ENCODE data around the gene TEC.
"Not testable (repeated sequence)": the region's sequence is repeated elsewhere in the genome, so short reads cannot be mapped to it uniquely, and the experiment has no call there.

TEC gene

GRCh38 chr4:48268956-48269860 is at the start of gene TEC:
Gene TEC (minus strand): TSS chr4:48269838. CDS start chr4:48228614, 41,224 bp downstream.
- in situ Hi-C loops (cut with MboI; ENCODE audit: low sequenced_read_pairs): no loop called here

- in situ Hi-C loops (cut with MboI; ENCODE audit: low sequenced_read_pairs): loop anchor here (25.0 kb wide), 1 partner anchor 221 kb away; no protein-coding TSS in a partner anchor
These were observed 46.3 kb upstream of the TEC start for GRCh38 chr4:48315728-48316630.

DNA sequence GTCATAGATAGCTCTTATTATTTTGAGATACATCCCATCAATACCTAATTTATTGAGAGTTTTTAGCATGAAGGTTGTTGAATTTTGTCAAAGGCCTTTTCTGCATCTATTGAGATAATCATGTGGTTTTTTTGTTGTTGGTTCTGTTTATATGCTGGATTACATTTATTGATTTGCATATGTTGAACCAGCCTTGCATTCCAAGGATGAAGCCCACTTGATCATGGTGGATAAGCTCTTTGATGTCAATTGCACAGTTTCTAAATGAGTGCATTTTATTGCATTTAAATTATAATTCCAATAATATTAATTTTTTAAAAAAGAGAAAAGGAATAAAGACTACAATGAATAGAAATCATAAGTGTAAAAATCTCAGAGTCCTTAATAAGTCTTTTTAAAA is 45.1 kb upstream of the TEC start:
- in situ Hi-C loops (cut with MboI; ENCODE audit: low sequenced_read_pairs): loop anchor here (25.0 kb wide), 1 partner anchor 223 kb away; no protein-coding TSS in a partner anchor

GRCh38 chr4:48311896-48312295 is 42.3 kb upstream of the TEC start:
- in situ Hi-C loops (cut with MboI; ENCODE audit: low sequenced_read_pairs): loop anchor here (25.0 kb wide), 1 partner anchor 225 kb away; no protein-coding TSS in a partner anchor

GRCh38 chr4:48308901-48309300 is 39.3 kb upstream of the TEC start:
- in situ Hi-C loops (cut with MboI; ENCODE audit: low sequenced_read_pairs): loop anchor here (25.0 kb wide), 1 partner anchor 228 kb away; no protein-coding TSS in a partner anchor

DNA sequence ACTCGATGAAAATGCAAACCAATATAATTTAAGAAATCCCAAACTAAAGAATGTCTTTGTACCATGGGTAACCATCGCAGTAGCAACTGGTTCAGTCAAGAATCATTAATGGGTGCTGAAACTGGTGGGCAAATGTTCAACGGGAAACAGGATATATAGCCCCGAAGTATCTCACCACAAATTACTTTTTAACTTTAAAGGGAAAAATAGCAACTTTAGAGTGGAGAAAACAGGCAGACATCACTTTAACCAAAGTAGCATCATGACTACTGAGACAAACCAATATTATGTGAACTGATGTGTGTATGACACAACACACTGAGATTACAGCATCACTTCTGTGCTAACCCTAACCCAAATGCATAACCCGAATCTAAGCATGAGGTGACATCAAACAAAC is 37.9 kb upstream of the TEC start:
- in situ Hi-C loops (cut with MboI; ENCODE audit: low sequenced_read_pairs): loop anchor here (25.0 kb wide), 1 partner anchor 230 kb away; no protein-coding TSS in a partner anchor

DNA sequence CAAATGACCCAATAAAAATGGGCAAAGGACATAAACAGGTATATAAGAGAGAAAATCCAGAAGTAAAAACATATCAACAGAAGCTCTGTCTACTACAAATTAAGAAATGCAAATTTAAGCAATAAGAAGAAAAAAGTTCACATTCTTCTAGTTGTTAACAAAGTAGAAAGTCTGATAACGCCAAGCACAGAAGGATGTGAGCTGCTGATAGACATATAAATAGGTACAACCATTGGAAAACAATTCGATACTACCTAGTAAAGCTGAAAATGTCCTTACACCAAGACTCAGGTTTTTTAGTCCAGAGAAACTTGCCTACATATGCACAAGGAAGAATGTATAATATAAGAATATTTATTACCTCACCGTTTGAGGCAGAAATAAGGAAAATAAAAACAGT is 35.9 kb upstream of the TEC start:
- in situ Hi-C loops (cut with MboI; ENCODE audit: low sequenced_read_pairs): loop anchor here (25.0 kb wide), 1 partner anchor 232 kb away; no protein-coding TSS in a partner anchor

GRCh38 chr4:48300004-48300403 is 30.4 kb upstream of the TEC start:
- in situ Hi-C loops (cut with MboI; ENCODE audit: low sequenced_read_pairs): loop anchor here (25.0 kb wide), 1 partner anchor 237 kb away; no protein-coding TSS in a partner anchor

DNA sequence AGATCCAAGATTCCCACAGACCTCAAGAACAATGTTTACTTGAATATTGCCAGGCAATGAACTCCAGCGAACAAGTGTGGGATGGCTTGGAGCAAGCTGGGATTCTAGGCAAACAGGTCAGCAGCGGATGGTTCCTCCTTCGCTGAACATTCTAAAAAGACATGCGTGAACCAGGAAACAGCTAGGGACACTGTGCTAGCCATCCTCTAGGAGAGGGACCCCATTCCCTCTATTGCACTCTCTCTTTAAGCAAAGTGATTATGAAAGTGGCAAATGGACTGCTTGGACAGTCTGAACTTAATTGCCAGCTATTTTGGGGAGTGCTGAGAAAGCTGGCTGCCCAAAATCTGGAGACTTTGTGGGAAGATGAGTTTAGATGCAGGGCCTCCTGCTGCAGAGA is 29.9 kb upstream of the TEC start:
- in situ Hi-C loops (cut with MboI; ENCODE audit: low sequenced_read_pairs): no loop called here

DNA sequence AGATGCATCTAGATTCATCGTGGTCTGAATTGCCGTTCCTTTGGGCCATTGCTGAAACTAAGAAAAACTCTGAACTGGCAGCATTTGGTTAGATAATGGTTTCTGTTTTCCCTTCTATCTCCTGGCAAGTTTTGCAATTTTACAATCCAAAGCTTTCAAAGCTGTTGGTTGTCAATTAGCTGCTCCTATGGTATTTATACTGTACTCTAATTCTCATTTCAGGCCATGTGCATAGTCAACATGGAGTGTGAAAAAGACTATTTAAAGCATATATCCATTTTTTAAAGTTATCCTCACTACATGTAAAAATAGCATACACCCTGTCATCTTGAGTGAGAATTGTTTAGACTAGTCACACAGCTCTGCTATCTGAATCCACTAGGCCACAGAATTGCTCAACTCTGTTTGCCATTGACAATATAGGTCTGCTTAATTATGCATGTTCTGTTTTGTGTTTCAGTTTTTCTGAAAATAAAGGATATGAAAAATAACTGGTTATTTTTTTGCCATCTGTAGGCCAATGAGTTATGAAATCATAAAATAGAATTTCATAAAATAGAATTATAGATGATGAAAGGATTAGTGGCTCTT is 27.7 kb upstream of the TEC start:
- in situ Hi-C loops (cut with MboI; ENCODE audit: low sequenced_read_pairs): no loop called here

GRCh38 chr4:48296365-48296764 is 26.7 kb upstream of the TEC start:
- in situ Hi-C loops (cut with MboI; ENCODE audit: low sequenced_read_pairs): no loop called here

- in situ Hi-C loops (cut with MboI; ENCODE audit: low sequenced_read_pairs): no loop called here
These were observed 25.5 kb upstream of the TEC start for GRCh38 chr4:48295116-48295515.

DNA sequence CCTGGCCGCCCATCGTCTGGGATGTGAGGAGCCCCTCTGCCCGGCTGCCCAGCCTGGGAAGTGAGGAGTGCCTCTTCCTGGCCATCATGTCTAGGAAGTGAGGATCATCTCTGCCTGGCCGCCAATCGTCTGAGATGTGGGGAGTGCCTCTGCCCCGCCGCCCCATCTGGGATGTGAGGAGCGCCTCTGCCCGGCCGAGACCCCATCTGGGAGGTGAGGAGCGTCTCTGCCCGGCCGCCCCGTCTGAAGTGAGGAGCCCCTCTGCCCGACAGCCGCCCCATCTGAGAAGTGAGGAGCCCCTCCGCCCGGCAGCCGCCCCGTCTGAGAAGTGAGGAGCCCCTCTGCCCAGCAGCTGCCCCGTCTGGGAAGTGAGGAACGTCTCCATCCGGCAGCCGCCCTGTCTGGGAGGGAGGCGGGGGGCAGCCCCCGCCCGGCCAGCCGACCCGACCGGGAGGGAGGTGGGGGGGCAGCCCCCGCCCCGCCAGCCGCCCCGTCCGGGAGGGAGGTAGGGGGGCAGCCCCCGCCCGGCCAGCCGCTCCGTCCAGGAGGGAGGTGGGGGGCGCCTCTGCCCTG is 22.7 kb upstream of the TEC start:
- in situ Hi-C loops (cut with MboI; ENCODE audit: low sequenced_read_pairs): not testable (repeated sequence)

GRCh38 chr4:48290146-48290772 is 20.6 kb upstream of the TEC start:
- in situ Hi-C loops (cut with MboI; ENCODE audit: low sequenced_read_pairs): no loop called here

GRCh38 chr4:48286060-48286459 is 16.4 kb upstream of the TEC start:
- in situ Hi-C loops (cut with MboI; ENCODE audit: low sequenced_read_pairs): not testable (repeated sequence)

DNA sequence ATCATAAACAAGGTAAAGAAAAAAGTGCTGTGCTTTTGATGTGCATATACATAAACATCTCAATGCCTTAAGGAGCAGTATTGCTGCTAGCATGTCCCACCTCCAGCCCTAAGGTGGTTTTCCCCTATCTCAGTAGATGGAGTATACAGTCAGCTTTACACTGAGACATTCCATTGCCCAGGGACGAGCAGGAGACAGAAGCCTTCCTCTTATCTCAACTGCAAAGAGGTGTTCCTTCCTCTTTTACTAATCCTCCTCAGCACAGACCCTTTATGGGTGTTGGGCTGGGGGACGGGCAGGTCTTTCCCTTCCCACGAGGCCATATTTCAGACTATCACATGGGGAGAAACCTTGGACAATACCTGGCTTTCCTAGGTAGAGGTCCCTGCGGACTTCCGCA is 16.0 kb upstream of the TEC start:
- in situ Hi-C loops (cut with MboI; ENCODE audit: low sequenced_read_pairs): not testable (repeated sequence)

- in situ Hi-C loops (cut with MboI; ENCODE audit: low sequenced_read_pairs): no loop called here
These were observed 6.0 kb upstream of the TEC start for GRCh38 chr4:48275686-48276085.

DNA sequence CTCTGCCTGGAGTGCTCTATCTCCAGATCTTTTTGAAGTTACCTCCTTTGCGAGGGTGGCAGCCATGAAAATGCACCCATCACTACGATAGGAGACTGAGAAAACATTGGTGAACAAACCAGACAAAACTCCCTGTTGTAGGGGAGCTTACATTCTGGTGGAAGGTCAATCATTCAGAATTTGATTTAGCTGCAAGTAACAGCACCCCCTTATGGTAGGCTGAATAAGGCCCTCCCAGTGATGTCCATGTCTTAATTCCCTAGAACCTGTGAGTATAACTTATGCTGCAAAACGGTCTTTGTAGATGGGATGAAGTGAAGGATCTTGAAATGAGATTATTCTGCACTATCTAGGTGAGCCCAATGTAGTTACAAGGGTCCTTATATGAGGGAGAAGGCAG is 5.6 kb upstream of the TEC start:
- in situ Hi-C loops (cut with MboI; ENCODE audit: low sequenced_read_pairs): no loop called here

DNA sequence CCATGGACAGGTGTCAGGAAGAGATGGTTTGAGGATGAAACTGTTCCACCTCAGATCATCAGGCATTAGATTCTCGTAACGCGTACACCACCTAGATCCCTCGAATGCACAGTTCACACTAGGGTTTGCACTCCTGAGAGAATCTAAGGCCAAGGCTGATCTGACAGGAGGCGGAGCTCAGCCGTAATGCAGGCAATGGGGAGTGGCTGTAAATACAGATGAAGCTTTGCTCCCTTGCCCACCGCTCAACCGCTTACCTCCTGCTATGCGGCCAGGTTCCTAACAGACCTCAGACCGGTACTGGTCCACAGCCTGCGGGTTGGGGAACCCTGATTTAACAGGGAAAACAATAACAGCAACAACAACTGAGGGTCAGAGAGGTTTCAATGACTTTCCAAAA is 2.0 kb upstream of the TEC start:
- in situ Hi-C loops (cut with MboI; ENCODE audit: low sequenced_read_pairs): no loop called here

- in situ Hi-C loops (cut with MboI; ENCODE audit: low sequenced_read_pairs): no loop called here
These were observed 1.4 kb upstream of the TEC start for GRCh38 chr4:48270951-48271473.
